PFSK-1 (cell line): ENCODE results near the gene PAIP1.

ENCODE experiments used
- POLR2AphosphoS5 ChIP-seq: IDR thresholded peaks from 2 replicates; pipeline ENCODE4 v1.6.1; 2012; ENCODE audit warnings: low read depth, mild to moderate bottlenecking, control low read depth, low read length, moderate library complexity
- SIN3A ChIP-seq: IDR thresholded peaks from 2 replicates; pipeline ENCODE4 v1.6.1; 2012; ENCODE audit warnings: mild to moderate bottlenecking, low read length, moderate library complexity, borderline replicate concordance; ENCODE audit not compliant: insufficient read depth

DNA sequence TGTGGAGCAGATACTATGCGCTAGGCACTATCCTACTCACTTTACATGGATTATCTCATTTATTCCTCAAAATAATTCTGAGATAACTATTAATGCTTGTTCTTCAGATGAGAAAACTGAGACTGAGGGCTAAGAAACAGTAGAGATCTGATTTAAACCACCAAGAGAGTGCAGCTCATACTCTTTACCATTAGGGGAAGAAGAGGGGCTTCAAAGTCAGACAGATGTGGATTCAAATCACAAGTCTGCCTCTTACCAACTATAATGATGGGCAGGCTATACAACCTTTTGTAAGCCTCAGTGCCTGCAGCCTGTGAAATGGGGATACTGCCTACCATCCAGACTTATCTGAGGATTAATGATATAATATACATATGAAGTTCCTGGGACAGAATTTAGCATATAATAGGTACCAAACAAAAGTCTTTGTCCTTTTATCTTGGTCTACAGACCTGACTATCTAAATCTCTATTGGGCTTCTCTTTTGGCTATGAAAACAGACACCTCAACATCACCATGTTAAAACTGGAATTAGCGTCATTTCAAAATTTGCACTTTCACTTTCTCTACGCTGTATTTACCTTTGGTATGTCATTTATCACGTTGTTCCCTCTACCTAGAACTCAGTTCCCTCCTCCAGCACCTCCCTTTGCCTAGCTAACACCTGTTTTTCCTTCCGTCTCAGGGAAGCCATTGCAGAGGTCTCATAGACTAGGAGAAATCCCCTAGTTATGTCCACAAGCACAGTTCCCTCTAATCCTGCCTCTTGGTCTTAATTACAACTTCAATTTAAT lies 59.4 kb downstream of the PAIP1 start:
- TF ChIP-seq POLR2AphosphoS5 (no peak), SIN3A (no peak)
